ENCODE measurements around the gene FAM107A. TPM values are rescaled to one million over a fixed set of nuclear protein-coding genes. Genes with fewer than 3 reads are reported as not detected.
A peak's percentile ranks its signal among the peaks of the same experiment; 100 is the strongest.

The FAM107A gene
- total RNA-seq, 2 donors from 2014 or later: 76.5 to 80.7 TPM

- no peak for DNase-seq (ENCODE audit: low spot score)
- peak overlapping the region; percentile 80 to 83 for H3K27ac ChIP-seq
- H3K4me1 ChIP-seq: peaks cover 0 to 20% of the 10 kb centered on the region in 2 donors
- no peak for TF ChIP-seq CTCF (IDR thresholded peaks at IDR 0.05)
- no peaks in the 10 kb centered on the region for H3K27me3 ChIP-seq
- H3K36me3 ChIP-seq: no peaks in the 10 kb centered on the region
- H3K9me3 ChIP-seq: no peaks in the 10 kb centered on the region
- no peak overlapping the region for H3K4me3 ChIP-seq
Measured at GRCh38 chr3:58572634-58573230, 4.5 kb downstream of the FAM107A start.

DNA sequence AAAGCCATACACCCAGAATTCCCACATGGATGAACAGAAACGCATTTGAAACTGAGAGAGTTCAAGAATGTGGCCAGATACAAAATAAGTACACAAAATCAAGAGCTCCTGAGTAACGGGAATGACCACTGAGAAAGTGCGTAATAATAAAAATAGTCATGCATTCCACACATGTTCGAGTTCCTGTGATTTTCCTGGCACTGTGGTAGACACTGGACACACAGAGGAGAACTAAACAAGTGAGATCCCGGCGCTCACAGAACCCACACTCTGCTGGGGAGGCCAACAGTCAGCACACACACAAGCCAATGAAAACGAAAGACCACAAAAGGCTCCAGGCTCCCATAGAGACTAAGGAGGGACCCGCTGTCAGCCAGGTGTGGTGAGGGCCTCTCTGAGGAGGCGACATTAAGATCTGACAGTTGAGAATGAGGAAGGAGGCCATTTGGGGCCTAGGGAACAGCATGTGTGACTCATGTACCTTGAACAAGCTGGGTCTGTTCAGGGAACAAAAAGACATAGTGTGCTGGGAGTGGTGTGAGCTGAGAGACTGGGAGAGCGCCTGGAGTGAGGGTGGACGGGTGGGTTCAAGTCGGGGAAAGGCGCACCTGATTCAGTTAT, 5.1 kb downstream of the FAM107A start:
- no peak overlapping the region for H3K4me3 ChIP-seq
- no peaks in the 10 kb centered on the region for H3K27me3 ChIP-seq
- no peaks in the 10 kb centered on the region for H3K9me3 ChIP-seq
- no peak for DNase-seq (ENCODE audit: low spot score)
- H3K36me3 ChIP-seq: no peaks in the 10 kb centered on the region
- peak overlapping the region in 1 of 2 donors; percentile 16 for H3K27ac ChIP-seq
- H3K4me1 ChIP-seq: peaks cover 0 to 15% of the 10 kb centered on the region in 2 donors
- no peak for TF ChIP-seq CTCF (IDR thresholded peaks at IDR 0.05)

- Histone ChIP-seq H3K4me1 (peaks cover 0 to 15% of the 10 kb centered on the region in 2 donors), H3K4me3 (no peak overlapping the region), H3K27ac (peak overlapping the region in 1 of 2 donors; percentile 7), H3K27me3 (no peaks in the 10 kb centered on the region), H3K36me3 (peaks cover 9% of the 10 kb centered on the region), H3K9me3 (no peaks in the 10 kb centered on the region)
- TF ChIP-seq CTCF (IDR thresholded peaks at IDR 0.05): no peak
- DNase-seq (ENCODE audit: low spot score): no peak
Measured at GRCh38 chr3:58570851-58571250, 6.3 kb downstream of the FAM107A start.

DNA sequence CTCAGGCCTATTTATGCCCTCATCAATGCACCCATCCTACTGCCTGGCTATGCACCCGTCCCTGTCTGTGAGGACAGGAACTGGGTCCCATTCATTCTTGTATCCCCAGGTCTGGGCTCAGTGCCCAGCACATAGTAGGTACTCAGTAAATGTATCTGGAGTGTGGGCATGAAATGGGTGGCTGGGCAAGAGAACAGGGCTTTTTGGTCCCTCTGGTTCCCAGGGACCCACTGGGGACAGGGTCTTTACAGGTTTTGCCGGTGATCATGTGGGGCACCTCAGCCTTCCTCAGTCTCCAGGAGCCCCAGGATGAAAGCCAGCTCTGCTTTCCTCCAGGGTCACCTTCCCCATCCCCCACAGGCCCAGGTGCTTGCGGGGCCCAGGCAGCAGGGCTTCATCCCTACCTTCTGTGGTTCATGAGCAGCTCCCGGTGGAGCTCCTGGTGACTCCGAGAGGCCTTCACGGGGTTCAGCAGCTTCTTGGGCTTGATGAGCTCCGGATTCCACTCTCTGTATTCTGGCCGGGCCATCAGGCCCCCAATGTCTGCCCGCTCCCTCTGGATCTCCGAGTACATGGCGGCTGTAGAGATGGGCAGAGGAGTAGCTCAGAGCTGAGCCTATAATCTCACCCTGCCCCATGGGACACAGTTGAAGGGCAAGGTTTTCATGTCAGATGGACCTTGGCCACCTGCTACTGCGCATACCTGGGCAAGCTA, 7.7 kb downstream of the FAM107A start:
- Histone ChIP-seq H3K27ac (peak overlapping the region in 1 of 2 donors; percentile 29), H3K27me3 (no peaks in the 10 kb centered on the region), H3K9me3 (no peaks in the 10 kb centered on the region), H3K4me3 (no peak overlapping the region), H3K4me1 (peaks cover 0 to 10% of the 10 kb centered on the region in 2 donors), H3K36me3 (peaks cover 10% of the 10 kb centered on the region)
- no peak for TF ChIP-seq CTCF (IDR thresholded peaks at IDR 0.05)
- DNase-seq (ENCODE audit: low spot score): no peak

- H3K9me3 ChIP-seq: peaks cover 0 to 3% of the 10 kb centered on the region in 2 donors
- H3K27ac ChIP-seq: peak overlapping the region in 1 of 2 donors; percentile 29
- H3K36me3 ChIP-seq: peaks cover 10% of the 10 kb centered on the region
- H3K27me3 ChIP-seq: no peaks in the 10 kb centered on the region
- peaks cover 0 to 10% of the 10 kb centered on the region in 2 donors for H3K4me1 ChIP-seq
- no peak overlapping the region for H3K4me3 ChIP-seq
- peak; percentile 92 for DNase-seq (ENCODE audit: low spot score)
- TF ChIP-seq CTCF (IDR thresholded peaks at IDR 0.05): peak; percentile 88 to 96
Measured at GRCh38 chr3:58568572-58569286, 8.5 kb downstream of the FAM107A start.

Measured in right atrium auricular region (tissue), 2 donors.